Cardiac septum (tissue), 1 donor: ENCODE measurements around the gene MT1G. TPM values are rescaled to one million over a fixed set of nuclear protein-coding genes. Genes with fewer than 3 reads are reported as not detected.
"Not testable (repeated sequence)": the region's sequence is repeated elsewhere in the genome, so short reads cannot be mapped to it uniquely, and the experiment has no call there.

ENCODE experiments used
- DNase-seq: peaks from one replicate; pipeline ENCODE4 v3.0.0-alpha.2; 2020; ENCODE audit warnings: low spot score
- intact Hi-C: fragments of 100-400 bp; cut with DNase I; formaldehyde crosslinking; loops from one replicate; pipeline ENCODE4 v1.14.0; 2022
- total RNA-seq: library from RNA; stranded (reverse); fragmentation: NEBNext Ultra II Directional; extraction: Animal tissue kit (Norgen Biotek cat#: 25700); gene quantifications from one replicate; pipeline ENCODE4 v1.2.1, GENCODE V29; 2021
- donor health status: DM: no; HTN: no; CAD: no.

Gene MT1G
- total RNA-seq, 1 donor from 2014 or later = 1.2 TPM

GRCh38 chr16:56669840-56670619, 2.2 kb upstream of the MT1G start:
- DNase-seq = no peak
- intact Hi-C loops = no loop called here

GRCh38 chr16:56669005-56669839, 1.4 kb upstream of the MT1G start, which contains the start of gene MT1H:
TSS of gene MT1H (plus strand) at chr16:56669814. CDS start at chr16:56669885, 71 bp downstream.
- no peak for DNase-seq
- intact Hi-C loops = no loop called here

- DNase-seq, intact Hi-C loops: not testable (repeated sequence)
These were observed 2.3 kb downstream of the MT1G start for GRCh38 chr16:56665286-56666261.

- intact Hi-C loops = no loop called here
- DNase-seq = no peak
These were observed 3.4 kb downstream of the MT1G start for GRCh38 chr16:56664506-56664905.

GRCh38 chr16:56662357-56663354, 5.2 kb downstream of the MT1G start:
- intact Hi-C loops = no loop called here
- no peak for DNase-seq

- DNase-seq = no peak
- intact Hi-C loops = no loop called here
These were observed 9.5 kb downstream of the MT1G start for GRCh38 chr16:56658327-56658875.

- intact Hi-C loops = no loop called here
- peak; percentile 85 for DNase-seq
These were observed 10.1 kb downstream of the MT1G start, which contains the start of gene MT1F for GRCh38 chr16:56657555-56658326. TSS of gene MT1F (plus strand) at chr16:56657959. CDS start at chr16:56658059, 100 bp downstream.

- intact Hi-C loops = no loop called here
- no peak for DNase-seq
These were observed 14.6 kb downstream of the MT1G start for GRCh38 chr16:56653218-56653617.

DNA sequence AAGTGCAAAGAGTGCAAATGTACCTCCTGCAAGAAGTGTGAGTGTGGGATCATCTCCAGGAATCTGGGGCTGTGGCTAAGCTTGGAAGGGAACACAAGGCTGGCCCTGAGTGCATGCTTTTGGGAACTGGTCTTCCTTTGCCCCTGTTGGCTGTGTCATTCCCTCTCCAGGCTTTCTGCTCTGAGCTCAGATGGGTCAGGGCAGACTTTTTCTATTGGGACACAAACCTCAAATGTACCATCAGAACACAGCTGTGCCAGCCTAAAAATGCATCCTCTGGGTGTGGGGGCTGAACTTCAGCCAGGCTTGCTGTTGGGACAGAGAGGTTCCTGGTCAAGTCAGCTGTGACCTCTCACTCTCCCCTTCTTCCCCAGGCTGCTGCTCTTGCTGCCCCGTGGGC, 15.3 kb downstream of the MT1G start:
- intact Hi-C loops = no loop called here
- no peak for DNase-seq

- no peak for DNase-seq
- intact Hi-C loops = no loop called here
These were observed 16.3 kb downstream of the MT1G start, which contains the start of gene MT1B for GRCh38 chr16:56651586-56651985. TSS of gene MT1B (plus strand) at chr16:56651886. CDS start at chr16:56651954, 68 bp downstream.

DNA sequence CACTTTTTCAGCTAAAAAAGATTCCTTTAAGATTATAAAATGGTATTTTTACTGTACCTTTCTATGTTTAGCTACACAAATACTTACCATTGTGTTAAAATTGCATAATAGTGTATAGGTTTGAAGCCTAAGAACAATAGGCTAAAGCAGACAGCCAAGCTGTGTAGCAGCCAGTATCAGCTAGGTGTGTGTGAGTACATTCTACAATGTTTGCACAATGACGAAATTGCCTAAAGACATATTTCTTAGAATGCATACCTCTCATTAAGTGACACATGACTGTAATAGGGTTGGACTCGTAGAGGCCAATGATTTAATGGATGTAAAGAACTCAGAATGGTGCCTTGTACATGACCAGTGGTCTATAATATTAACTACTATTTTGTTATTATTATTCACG, 18.0 kb downstream of the MT1G start:
- no peak for DNase-seq
- intact Hi-C loops = no loop called here

DNA sequence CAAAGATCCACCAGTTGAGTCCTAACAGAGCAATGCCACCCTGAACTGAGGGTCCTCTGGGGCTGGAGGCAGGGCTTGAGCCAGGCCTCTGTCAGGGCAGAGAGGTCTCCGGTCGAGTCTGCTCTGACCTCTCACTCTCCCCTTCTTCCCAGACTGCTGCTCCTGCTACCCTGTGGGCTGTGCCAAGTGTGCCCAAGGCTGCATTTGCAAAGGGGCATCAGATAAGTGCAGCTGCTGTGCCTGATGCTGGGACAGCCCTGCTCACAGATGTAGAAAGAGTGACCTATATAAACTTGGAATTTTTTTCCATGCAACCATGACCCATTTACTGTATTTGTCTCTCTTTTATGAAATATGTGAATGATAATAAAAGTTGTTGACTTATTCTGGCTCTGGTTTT, 18.6 kb downstream of the MT1G start:
- DNase-seq = no peak
- intact Hi-C loops = no loop called here

DNA sequence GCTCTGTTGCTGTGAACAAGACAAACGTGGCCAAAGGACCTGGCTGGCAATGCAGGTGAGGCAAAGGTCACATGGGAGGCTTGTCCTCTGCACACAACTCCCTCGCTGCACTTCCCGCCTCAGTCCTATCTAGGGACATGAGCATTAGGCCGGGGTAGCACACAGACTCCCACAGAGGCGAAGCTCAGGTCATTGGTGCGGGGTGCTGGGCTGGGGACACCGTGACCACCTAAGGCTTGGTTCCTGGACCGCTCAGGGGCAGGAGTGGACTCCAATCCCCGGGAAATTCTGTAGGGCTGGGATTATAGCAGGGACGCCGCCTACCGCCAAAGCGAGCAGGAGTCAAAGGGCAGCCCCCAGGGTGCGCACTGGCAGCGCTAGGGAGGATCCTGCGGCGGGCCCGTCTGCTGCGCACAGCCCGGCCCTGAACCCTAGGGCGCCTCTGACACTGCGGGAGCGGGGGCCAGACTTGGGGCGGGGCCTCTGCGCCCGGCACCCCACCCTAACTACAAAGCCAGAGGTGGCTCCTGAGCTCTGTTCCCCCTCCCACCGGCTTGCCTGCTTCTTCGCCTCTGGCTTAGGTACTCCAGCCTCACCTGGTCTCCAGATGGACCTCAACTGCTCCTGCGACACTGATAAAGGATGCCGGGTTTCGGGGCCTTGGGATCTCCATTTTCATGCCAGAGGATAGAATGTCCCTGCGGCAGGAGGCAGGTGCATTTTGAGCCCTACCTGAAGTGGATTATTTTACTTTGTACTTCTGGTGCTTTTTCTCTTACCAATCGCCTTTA, 20.0 kb downstream of the MT1G start:
- no peak for DNase-seq
- intact Hi-C loops = no loop called here

DNA sequence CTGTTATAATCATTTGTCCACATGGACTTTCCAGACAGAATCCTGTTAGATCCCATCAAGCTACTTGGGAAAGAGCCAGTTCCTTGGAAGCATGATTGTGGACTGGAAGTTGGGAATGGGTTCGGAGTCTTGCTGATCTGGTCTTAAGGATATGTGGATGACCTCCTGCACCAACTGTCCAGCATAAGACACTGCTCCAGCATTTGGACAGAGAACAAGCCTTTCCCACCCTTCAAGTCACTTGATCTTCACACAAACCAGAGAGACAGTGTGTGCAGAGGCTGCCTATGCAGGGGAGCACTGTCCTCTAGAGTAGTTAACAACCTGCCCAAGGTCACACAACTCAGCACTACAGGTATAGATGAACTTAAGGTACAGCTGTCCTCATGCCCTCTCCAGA, 22.0 kb downstream of the MT1G start:
- DNase-seq = no peak
- intact Hi-C loops = no loop called here

- intact Hi-C loops = no loop called here
- no peak for DNase-seq
These were observed 22.6 kb downstream of the MT1G start for GRCh38 chr16:56645311-56645710.

DNA sequence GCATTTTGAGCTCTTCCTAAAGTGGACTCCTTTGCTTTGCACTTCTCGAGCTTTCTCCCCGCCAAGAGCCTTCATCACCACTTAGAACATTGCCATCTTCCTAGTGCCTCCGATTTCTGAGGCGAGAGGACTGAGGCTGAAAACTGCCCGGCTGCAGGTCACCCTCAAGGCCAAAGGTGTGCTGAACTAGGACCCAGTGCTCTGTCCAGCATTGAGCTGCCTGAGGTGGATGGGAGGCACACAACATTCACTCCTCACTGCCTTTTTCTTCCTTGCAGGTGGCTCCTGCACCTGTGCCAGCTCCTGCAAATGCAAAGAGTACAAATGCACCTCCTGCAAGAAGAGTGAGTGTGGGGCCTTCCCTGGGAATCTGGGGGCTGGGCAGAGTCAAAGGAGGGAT, 24.0 kb downstream of the MT1G start:
- intact Hi-C loops = no loop called here
- no peak for DNase-seq
